ENCODE measurements around the gene LRRC28. TPM values are rescaled to one million over a fixed set of nuclear protein-coding genes. Genes with fewer than 3 reads are reported as not detected.

Gene LRRC28
- total and polyA plus RNA-seq, 9 donors = 11.3 to 39.7 (median 19.6) TPM

DNA sequence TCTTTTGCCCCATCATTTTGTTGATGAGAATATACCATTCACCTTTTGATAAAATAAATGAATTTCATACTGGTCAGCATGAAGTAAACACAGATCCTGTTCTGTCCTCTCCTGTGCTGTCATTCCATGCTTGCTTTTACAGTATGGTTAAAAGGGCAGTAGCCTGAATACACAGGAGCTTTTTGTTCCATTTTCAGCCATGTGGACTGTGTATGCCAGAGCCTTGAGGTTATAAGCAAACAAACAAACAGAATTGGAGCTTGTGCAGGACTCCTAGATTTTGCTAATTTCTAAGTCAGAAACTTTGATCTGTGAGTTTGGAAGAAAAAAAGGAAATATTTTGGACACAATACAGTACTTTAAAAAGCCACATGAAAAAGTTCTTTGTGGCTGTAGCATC is 91.9 kb downstream of the LRRC28 start:
- Histone ChIP-seq H3K4me3 (no peak overlapping the region), H3K36me3 (no peaks in the 10 kb centered on the region), H3K9me3 (no peaks in the 10 kb centered on the region), H3K27ac (no peak overlapping the region), H3K4me1 (ENCODE audit: insufficient read depth) (peaks cover 6% of the 10 kb centered on the region), H3K27me3 (no peaks in the 10 kb centered on the region)
- no peak for DNase-seq
- TF ChIP-seq POLR2A (IDR thresholded peaks at IDR 0.05) = no peak
- TF ChIP-seq, protein P1, sequence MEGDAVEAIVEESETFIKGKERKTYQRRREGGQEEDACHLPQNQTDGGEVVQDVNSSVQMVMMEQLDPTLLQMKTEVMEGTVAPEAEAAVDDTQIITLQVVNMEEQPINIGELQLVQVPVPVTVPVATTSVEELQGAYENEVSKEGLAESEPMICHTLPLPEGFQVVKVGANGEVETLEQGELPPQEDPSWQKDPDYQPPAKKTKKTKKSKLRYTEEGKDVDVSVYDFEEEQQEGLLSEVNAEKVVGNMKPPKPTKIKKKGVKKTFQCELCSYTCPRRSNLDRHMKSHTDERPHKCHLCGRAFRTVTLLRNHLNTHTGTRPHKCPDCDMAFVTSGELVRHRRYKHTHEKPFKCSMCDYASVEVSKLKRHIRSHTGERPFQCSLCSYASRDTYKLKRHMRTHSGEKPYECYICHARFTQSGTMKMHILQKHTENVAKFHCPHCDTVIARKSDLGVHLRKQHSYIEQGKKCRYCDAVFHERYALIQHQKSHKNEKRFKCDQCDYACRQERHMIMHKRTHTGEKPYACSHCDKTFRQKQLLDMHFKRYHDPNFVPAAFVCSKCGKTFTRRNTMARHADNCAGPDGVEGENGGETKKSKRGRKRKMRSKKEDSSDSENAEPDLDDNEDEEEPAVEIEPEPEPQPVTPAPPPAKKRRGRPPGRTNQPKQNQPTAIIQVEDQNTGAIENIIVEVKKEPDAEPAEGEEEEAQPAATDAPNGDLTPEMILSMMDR (IDR thresholded peaks at IDR 0.05) = no peak
- TF ChIP-seq EP300 (IDR thresholded peaks at IDR 0.05) = no peak
- intact Hi-C loops (cut with DNase I) = no loop called here

GRCh38 chr15:99343881-99344551 is 92.7 kb downstream of the LRRC28 start:
- 66 to 84% (median 67%) methylated on average over 9 of the region's 9 CpGs for WGBS, 3 donors
- H3K27me3 ChIP-seq = no peaks in the 10 kb centered on the region
- H3K9me3 ChIP-seq = no peaks in the 10 kb centered on the region
- H3K27ac ChIP-seq = no peak overlapping the region
- intact Hi-C loops (cut with DNase I) = no loop called here
- TF ChIP-seq, protein P1 (IDR thresholded peaks at IDR 0.05) = peak in 1 of 3 donors; percentile 9
- no peak for TF ChIP-seq EP300 (IDR thresholded peaks at IDR 0.05)
- H3K4me1 ChIP-seq (ENCODE audit: insufficient read depth) = peaks cover 6% of the 10 kb centered on the region
- peak in 2 of 5 donors; percentile 24 to 43 for DNase-seq
- H3K36me3 ChIP-seq = no peaks in the 10 kb centered on the region
- H3K4me3 ChIP-seq = no peak overlapping the region

- DNase-seq = no peak
- H3K9me3 ChIP-seq = no peaks in the 10 kb centered on the region
- no peak overlapping the region for H3K4me3 ChIP-seq
- no peaks in the 10 kb centered on the region for H3K27me3 ChIP-seq
- H3K27ac ChIP-seq = no peak overlapping the region
- H3K4me1 ChIP-seq (ENCODE audit: insufficient read depth) = peaks cover 3% of the 10 kb centered on the region
- intact Hi-C loops (cut with DNase I) = no loop called here
- 96 to 98% (median 97%) methylated on average over 2 of the region's 2 CpGs for WGBS, 3 donors
- TF ChIP-seq EP300 (IDR thresholded peaks at IDR 0.05) (no peak), POLR2A (IDR thresholded peaks at IDR 0.05) (no peak)
- TF ChIP-seq, protein P1 (IDR thresholded peaks at IDR 0.05) = no peak
- no peaks in the 10 kb centered on the region for H3K36me3 ChIP-seq
Observed at GRCh38 chr15:99344639-99345038, 93.4 kb downstream of the LRRC28 start.

DNA sequence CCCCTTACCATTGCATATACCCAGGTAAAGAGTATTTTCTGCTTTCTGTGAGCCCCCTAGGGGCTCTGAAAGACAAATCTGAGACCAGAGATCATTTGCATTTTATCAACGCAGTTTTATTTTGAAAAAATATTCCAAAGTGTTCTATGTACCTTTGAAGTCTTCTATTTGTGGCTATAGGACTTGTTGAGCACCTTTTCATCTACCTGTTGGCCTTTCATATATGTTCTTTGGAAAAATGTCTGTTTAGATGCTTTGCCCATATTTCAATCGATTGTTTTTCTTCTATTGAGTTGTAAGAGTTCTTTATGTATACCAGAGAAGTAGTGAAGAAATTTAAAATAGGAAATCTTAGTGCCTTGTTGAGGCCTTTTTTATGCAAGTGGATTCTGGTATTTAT is 94.0 kb downstream of the LRRC28 start:
- WGBS, 3 donors = 90 to 95% (median 91%) methylated on average over 2 of the region's 2 CpGs
- no peak overlapping the region for H3K27ac ChIP-seq
- DNase-seq = no peak
- no peaks in the 10 kb centered on the region for H3K36me3 ChIP-seq
- no peak for TF ChIP-seq EP300 (IDR thresholded peaks at IDR 0.05)
- TF ChIP-seq, protein P1 (IDR thresholded peaks at IDR 0.05) = no peak
- no peak for TF ChIP-seq POLR2A (IDR thresholded peaks at IDR 0.05)
- intact Hi-C loops (cut with DNase I) = no loop called here
- no peaks in the 10 kb centered on the region for H3K9me3 ChIP-seq
- no peaks in the 10 kb centered on the region for H3K27me3 ChIP-seq
- no peak overlapping the region for H3K4me3 ChIP-seq
- H3K4me1 ChIP-seq (ENCODE audit: insufficient read depth) = peaks cover 3% of the 10 kb centered on the region

All from ovary (tissue), 9 donors.